Endothelial cell of umbilical vein (primary cell): Measurements from ENCODE around the gene HSF2BP. TPM values are rescaled to one million over a fixed set of nuclear protein-coding genes. Genes with fewer than 3 reads are reported as not detected.

Source experiments
- BruUV-seq: library from RNA; stranded (reverse); fragments of 400-500 nt; replicated peaks from 2 replicates; lab custom pipeline; 2021; lab: Mats Ljungman, UMichigan
- CTCF ChIA-PET: fragments of 300-600, 350-600 bp; sonication (Branson Sonifier 250); formaldehyde crosslinking; loops from one replicate; lab custom pipeline; 2021; ENCODE audit warnings: antibody characterized with exemption, inconsistent platforms; lab: Charles Lee
- POLR2A ChIA-PET: fragments of 300-600, 350-600 bp; sonication (Branson Sonifier 250); formaldehyde crosslinking; loops from one replicate; lab custom pipeline; 2021; ENCODE audit warnings: antibody characterized with exemption, inconsistent platforms; lab: Charles Lee
- DNase-seq: peaks from one replicate; pipeline ENCODE4 v3.0.0-alpha.2; 2011; ENCODE audit warnings: low read depth, low spot score
- FAIRE-seq: peaks from 2 replicates; lab custom pipeline; 2011; peaks lifted over from hg19 to GRCh38; lab: Jason Lieb, UNC
- H2AFZ ChIP-seq: 2 replicates; pipeline ENCODE4 v1.6.0; 2012; ENCODE audit warnings: low read depth, low read length, control low read depth, inconsistent platforms
- H3K27ac ChIP-seq: 2 replicates; pipeline ENCODE4 v1.5.1; 2011; ENCODE audit warnings: low read depth, mild to moderate bottlenecking, control low read depth, low read length, moderate library complexity; ENCODE audit not compliant: insufficient read depth
- H3K27me3 ChIP-seq, 2 experiments: 2 replicates each; pipeline versions ENCODE4 v1.6.0 to v1.6.1; 2011; ENCODE audit warnings: low read length in 2 of 2, mixed read lengths in 1 of 2; ENCODE audit not compliant: control insufficient read depth in 2 of 2, insufficient read depth in 2 of 2
- H3K36me3 ChIP-seq, 2 experiments: 2 replicates in 1 of 2; 3 replicates in 1 of 2; pipeline ENCODE4 v1.5.1; 2011; ENCODE audit warnings: low read length in 2 of 2, mild to moderate bottlenecking in 1 of 2, moderate library complexity in 1 of 2; ENCODE audit not compliant: control insufficient read depth in 2 of 2, insufficient read depth in 2 of 2; ENCODE audit errors: extremely low read depth in 1 of 2
- H3K4me1 ChIP-seq: 3 replicates; pipeline ENCODE4 v1.5.1; 2011; ENCODE audit warnings: mild to moderate bottlenecking, low read length; ENCODE audit not compliant: control insufficient read depth, insufficient read depth; ENCODE audit errors: extremely low read depth
- H3K4me2 ChIP-seq: 2 replicates; pipeline ENCODE4 v1.6.1; 2011; ENCODE audit warnings: low read length, control low read depth, mixed read lengths; ENCODE audit not compliant: insufficient read depth
- H3K4me3 ChIP-seq, 3 experiments: fragments of 200-600 bp in 1 of 3; sonication (generic), shearing (Covaris generic) in 1 of 3; replicated peaks in 1 of 3; 2 replicates each; pipeline ENCODE4 v1.5.1; 2011 to 2016; ENCODE audit warnings: control low read depth in 3 of 3, low read length in 3 of 3, mild to moderate bottlenecking in 2 of 3, inconsistent platforms in 1 of 3, low read depth in 1 of 3, moderate library complexity in 1 of 3; ENCODE audit not compliant: insufficient read depth in 1 of 3
- H3K79me2 ChIP-seq: 2 replicates; pipeline ENCODE4 v1.6.0; 2012; ENCODE audit warnings: low read length, inconsistent platforms; ENCODE audit not compliant: control insufficient read depth, insufficient read depth
- H3K9ac ChIP-seq: replicated peaks from 2 replicates; pipeline ENCODE3; 2011; ENCODE audit warnings: low read length, control low read depth; ENCODE audit not compliant: insufficient read depth; ENCODE audit errors: extremely low read depth
- H3K9me1 ChIP-seq: replicated peaks from 3 replicates; pipeline ENCODE4 v1.6.0; 2011; ENCODE audit warnings: mild to moderate bottlenecking, low read length; ENCODE audit not compliant: control insufficient read depth, insufficient read depth; ENCODE audit errors: extremely low read depth
- H3K9me3 ChIP-seq: replicated peaks from 2 replicates; pipeline ENCODE4 v1.5.1; 2012; ENCODE audit warnings: low read length, inconsistent platforms; ENCODE audit not compliant: control insufficient read depth, insufficient read depth
- H4K20me1 ChIP-seq: replicated peaks from 2 replicates; pipeline ENCODE3; 2011; ENCODE audit warnings: mild to moderate bottlenecking, low read length; ENCODE audit not compliant: control insufficient read depth, insufficient read depth; ENCODE audit errors: extremely low read depth
- CTCF ChIP-seq, 2 donors: IDR thresholded peaks; 1 replicate in 1 of 2; 2 replicates in 1 of 2; pipeline ENCODE4 v1.5.1; 2011; ENCODE audit warnings: low read length in 2 of 2, mild to moderate bottlenecking in 2 of 2, moderate library complexity in 2 of 2, control low read depth in 1 of 2, inconsistent platforms in 1 of 2, low read depth in 1 of 2; ENCODE audit not compliant: insufficient read depth in 1 of 2; ENCODE audit errors: extremely low read depth in 1 of 2
- EZH2 ChIP-seq: IDR thresholded peaks from 2 replicates; pipeline ENCODE4 v1.6.1; 2012; ENCODE audit warnings: borderline replicate concordance, low read depth, mild to moderate bottlenecking, moderate library complexity, low read length, inconsistent platforms; ENCODE audit not compliant: severe bottlenecking
- FOS ChIP-seq: IDR thresholded peaks from 2 replicates; pipeline ENCODE4 v1.6.1; 2011; ENCODE audit warnings: mild to moderate bottlenecking, low read length, moderate library complexity, borderline replicate concordance; ENCODE audit not compliant: insufficient read depth
- JUN ChIP-seq: IDR thresholded peaks from 2 replicates; pipeline ENCODE4 v1.6.1; 2011; ENCODE audit warnings: borderline replicate concordance, low read depth; ENCODE audit not compliant: insufficient read length, insufficient read depth
- MAX ChIP-seq: IDR thresholded peaks from 2 replicates; pipeline ENCODE4 v1.6.1; 2011; ENCODE audit not compliant: insufficient read depth, insufficient read length
- MYC ChIP-seq: IDR thresholded peaks from one replicate; pipeline ENCODE4 v1.6.1; 2011; ENCODE audit warnings: mild to moderate bottlenecking, low read depth, low read length
- POLR2AphosphoS5 ChIP-seq: IDR thresholded peaks from 2 replicates; pipeline ENCODE4 v1.6.1; 2012; ENCODE audit warnings: low read depth, mild to moderate bottlenecking, control low read depth, low read length, moderate library complexity; ENCODE audit not compliant: insufficient read depth
- dilution Hi-C: fragments of 300-500 bp; cut with MboI; formaldehyde crosslinking; loops from one replicate; pipeline ENCODE4 v1.15.0; 2019; ENCODE audit warnings: low sequenced_read_pairs; ENCODE audit not compliant: extremely low pct_ligation_motif_present
- intact Hi-C: fragments of 100-400 bp; cut with micrococcal nuclease; formaldehyde crosslinking; loops from one replicate; pipeline ENCODE4 v1.10.0; 2022
- polyA plus RNA-seq, 4 experiments: library from polyadenylated mRNA; depleted of rRNA in 3 of 4; stranded (reverse) in 3 of 4; unstranded in 1 of 4; fragments of >200 nt; gene quantifications; 2 replicates each; pipeline versions ENCODE4 v1.2.1 to v1.2.3, GENCODE V29; 2011 to 2012; ENCODE audit warnings: missing spikeins in 1 of 4
- total RNA-seq: library from RNA; stranded (reverse); gene quantifications from 2 replicates; pipeline ENCODE4 v1.2.3, GENCODE V29; 2021

HSF2BP gene
- total and polyA plus RNA-seq, 2 donors (not counting 3 experiments of a cell fraction or from before 2014, with no cell fraction given), result 0.41 to 0.55 TPM

GRCh38 chr21:43614839-43615238 lies 44.4 kb downstream of the HSF2BP start:
- H3K36me3 ChIP-seq, result no peaks in the 10 kb centered on the region
- H3K9me1 ChIP-seq, result no peaks in the 10 kb centered on the region
- no peaks in the 10 kb centered on the region for H3K9me3 ChIP-seq
- no peak overlapping the region for H3K4me3 ChIP-seq
- intact Hi-C loops (no loop called here), dilution Hi-C loops (no loop called here)
- H3K27me3 ChIP-seq, result no peaks in the 10 kb centered on the region
- no peaks in the 10 kb centered on the region for H4K20me1 ChIP-seq
- POLR2A ChIA-PET, result no interaction called here
- H3K9ac ChIP-seq, result no peak overlapping the region
- no peak overlapping the region for H2AFZ ChIP-seq
- H3K4me2 ChIP-seq, result no peak overlapping the region
- H3K27ac ChIP-seq, result no peak overlapping the region
- no peaks in the 10 kb centered on the region for H3K79me2 ChIP-seq
- no peak for TF ChIP-seq MAX
- TF ChIP-seq JUN, result no peak
- TF ChIP-seq EZH2, result no peak
- no peak for TF ChIP-seq FOS
- TF ChIP-seq CTCF (IDR thresholded peaks at IDR 0.05; ENCODE audit: extremely low read depth in 1 of 2, insufficient read depth in 1 of 2, low read depth in 1 of 2, low read length in 2 of 2), result no peak
- no peak for TF ChIP-seq POLR2AphosphoS5
- no peak for TF ChIP-seq MYC
- FAIRE-seq (no peak), DNase-seq (no peak)
- no TSS peak for BruUV-seq
- peaks cover 3% of the 10 kb centered on the region for H3K4me1 ChIP-seq
- CTCF ChIA-PET, result interaction anchor here (1.5 to 2.0 kb wide), 2 partner anchors 24 to 31 kb away, joined by 3 to 8 read pairs; no protein-coding TSS in a partner anchor
